ENCODE data around the gene EIF2D. TPM values are rescaled to one million over a fixed set of nuclear protein-coding genes. Genes with fewer than 3 reads are reported as not detected.
"Not testable (repeated sequence)": the region's sequence is repeated elsewhere in the genome, so short reads cannot be mapped to it uniquely, and the experiment has no call there.

The EIF2D gene
- total RNA-seq, 1 experiment from 2014 or later: 72.1 TPM

DNA sequence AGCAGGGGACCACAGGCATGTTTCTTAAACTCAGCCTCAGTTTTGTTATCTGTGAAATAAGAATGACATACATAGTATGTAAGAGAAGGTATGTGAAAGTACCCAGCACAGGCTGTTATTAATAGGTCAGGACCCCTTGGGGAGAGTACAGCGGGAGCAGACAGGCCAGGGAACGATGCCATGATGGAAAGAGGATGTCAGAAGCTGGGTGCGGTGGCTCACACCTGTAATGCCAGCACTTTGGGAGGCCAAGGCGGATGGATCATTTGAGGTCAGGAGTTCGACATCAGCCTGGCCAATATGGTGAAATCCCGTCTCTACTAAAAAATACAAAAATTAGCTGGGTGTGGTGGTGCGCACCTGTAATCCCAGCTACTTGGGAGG lies 31.2 kb downstream of the EIF2D start:
- not testable (repeated sequence) for H3K27me3 ChIP-seq, H3K4me3 ChIP-seq, H3K9me3 ChIP-seq, DNase-seq, H3K36me3 ChIP-seq

DNA sequence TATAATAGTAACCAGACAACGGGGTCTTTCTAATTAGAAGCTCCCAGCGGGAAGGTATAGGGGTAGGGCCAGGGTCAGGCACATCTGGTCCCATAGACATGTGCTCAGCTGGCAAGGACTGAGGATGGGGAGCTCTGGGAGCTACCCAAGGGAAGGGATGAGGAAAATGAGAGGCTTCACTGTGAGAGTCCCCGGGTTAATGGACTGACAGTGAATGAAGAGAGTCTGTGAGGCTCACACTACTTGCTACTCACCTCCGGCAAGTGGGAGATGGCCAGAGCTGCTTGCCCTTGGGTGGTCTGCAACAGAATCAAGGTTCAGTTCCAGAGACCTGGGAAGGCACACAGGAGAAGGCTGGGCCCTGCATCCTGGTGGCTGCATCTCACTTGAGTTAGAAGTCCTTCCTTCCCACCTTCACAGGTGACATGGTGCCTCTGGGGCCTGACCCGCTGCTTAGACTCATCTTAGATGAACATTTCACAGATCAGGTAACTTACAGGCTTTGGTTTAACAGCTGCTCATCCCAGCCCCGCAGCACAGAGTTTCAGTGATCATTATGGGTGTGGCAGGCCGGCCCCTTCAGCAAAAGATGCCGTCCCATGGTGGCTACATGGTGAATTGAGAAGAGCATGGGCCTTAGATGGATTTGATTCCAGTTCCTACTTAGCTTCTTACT lies 31.7 kb downstream of the EIF2D start:
- H3K27me3 ChIP-seq: no peaks in the 10 kb centered on the region
- no peak for DNase-seq
- no peaks in the 10 kb centered on the region for H3K36me3 ChIP-seq
- H3K4me3 ChIP-seq: no peak overlapping the region
- no peaks in the 10 kb centered on the region for H3K9me3 ChIP-seq

DNA sequence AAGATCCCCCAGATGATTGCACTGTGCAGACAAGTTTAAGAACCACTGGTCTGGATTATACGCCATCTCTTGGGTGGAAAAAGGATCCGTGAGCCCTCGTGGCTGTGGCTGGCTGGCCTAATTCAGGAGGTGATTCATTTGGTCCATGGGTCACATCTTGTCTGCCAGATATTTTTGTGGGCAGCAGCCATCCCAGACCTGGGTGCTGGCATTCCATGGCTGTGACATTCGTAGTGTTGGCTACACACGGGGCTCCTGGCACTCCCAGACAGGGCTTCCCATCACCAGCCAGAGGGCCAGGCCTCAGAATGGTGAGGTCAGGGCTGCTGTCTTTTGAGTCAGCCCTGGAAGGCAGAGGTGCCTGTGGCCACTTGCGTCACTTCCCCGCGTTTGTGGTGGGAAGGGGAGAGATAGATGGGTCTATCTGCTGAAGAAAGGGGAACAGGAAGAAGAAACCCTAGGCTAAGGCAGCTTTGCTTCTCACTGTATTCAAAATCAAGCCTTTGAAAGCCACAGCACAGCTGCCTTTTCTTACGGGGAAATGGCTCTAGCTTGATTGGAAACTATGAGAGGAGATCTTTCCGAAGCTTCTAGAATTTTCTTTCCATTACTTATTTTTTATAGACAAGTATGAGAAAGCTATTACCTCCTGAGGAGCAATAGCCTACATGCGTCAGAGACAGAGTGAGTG lies 32.4 kb downstream of the EIF2D start:
- H3K27me3 ChIP-seq: no peaks in the 10 kb centered on the region
- H3K36me3 ChIP-seq: no peaks in the 10 kb centered on the region
- H3K9me3 ChIP-seq: no peaks in the 10 kb centered on the region
- no peak overlapping the region for H3K4me3 ChIP-seq
- DNase-seq: peak; percentile 91

DNA sequence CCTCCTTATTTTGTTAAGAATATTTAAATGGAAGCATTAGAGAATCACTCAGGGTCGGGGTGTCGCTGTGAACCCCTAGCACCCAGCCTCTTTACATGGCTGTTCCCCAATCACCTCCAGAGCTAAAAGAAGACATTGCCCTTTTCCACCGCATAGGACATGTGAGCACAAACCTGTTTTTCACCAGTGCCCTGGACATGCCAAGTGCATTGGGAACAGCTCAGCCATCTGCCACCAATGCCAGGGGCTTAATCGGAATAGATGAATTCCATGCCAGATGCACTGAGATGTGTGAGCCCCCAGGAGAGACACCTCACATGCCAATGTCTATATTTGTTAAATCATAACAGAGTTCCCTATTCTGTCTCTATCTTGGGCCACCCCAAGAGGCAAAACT lies 33.3 kb downstream of the EIF2D start:
- H3K9me3 ChIP-seq: no peaks in the 10 kb centered on the region
- no peak overlapping the region for H3K4me3 ChIP-seq
- H3K27me3 ChIP-seq: no peaks in the 10 kb centered on the region
- DNase-seq: no peak
- H3K36me3 ChIP-seq: no peaks in the 10 kb centered on the region

DNA sequence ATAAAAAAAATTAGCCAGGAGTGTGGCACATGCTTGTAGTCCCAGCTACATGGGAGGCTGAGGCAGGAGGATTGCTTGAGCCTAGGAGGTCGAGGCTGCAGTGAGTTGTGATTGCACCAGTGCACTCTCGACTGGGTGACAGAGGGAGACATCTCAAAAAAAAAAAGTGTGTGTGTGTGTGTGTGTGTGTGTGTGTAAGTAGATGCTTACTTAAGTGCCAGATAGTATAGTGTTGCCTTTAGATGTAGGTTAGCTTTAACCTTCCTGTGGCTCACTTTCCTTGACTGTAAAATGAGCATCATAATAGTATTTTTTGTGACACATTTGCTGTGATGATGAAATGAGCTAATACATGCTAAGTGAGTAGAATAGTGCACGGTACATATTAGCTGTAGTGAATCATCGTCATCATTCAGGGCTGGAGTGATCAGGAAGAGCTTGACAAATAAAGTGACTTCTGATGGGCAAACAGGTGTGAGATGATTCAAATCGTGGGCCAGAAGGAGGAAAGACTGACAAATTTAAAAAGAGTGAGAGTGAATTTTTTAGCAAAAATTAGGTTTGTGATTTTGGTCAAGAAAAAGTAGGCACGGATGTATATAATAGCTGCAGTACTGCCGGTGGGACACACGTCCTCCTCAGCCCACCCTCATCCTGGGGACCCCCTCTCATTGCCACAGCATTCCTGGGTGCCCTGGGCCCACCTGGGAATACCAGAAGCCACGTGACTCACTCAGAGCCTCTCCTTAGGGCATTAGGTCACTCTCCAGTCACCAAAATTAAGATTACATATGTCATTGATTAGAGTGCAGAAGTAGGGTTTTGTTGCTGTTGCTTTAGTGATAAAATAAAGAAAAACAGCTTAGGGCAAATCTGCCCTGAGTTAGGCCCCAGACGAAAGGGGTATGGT lies 33.9 kb downstream of the EIF2D start:
- Histone ChIP-seq H3K4me3 (no peak overlapping the region), H3K9me3 (no peaks in the 10 kb centered on the region), H3K27me3 (no peaks in the 10 kb centered on the region), H3K36me3 (no peaks in the 10 kb centered on the region)
- DNase-seq: no peak

DNA sequence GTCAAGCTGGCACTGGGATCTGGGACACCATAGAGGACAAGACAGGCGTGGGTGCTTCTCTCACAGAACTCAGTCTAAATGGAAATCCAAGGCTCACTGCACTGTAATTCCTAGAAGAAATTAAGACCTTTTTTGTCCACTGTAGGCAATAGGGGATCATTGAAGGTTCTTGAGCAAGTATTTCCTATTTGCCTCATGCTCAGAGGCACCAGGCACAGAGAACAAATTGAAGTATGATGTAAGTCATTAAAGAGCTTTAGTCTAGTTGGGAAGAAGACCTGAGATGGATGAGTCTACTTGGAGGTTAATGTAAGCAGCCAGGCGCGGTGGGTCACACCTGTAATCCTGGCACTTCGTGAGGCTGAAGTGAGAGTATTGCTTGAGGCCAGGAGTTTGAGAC lies 34.6 kb downstream of the EIF2D start:
- Histone ChIP-seq H3K4me3 (no peak overlapping the region), H3K27me3 (no peaks in the 10 kb centered on the region), H3K36me3 (no peaks in the 10 kb centered on the region), H3K9me3 (no peaks in the 10 kb centered on the region)
- no peak for DNase-seq

DNA sequence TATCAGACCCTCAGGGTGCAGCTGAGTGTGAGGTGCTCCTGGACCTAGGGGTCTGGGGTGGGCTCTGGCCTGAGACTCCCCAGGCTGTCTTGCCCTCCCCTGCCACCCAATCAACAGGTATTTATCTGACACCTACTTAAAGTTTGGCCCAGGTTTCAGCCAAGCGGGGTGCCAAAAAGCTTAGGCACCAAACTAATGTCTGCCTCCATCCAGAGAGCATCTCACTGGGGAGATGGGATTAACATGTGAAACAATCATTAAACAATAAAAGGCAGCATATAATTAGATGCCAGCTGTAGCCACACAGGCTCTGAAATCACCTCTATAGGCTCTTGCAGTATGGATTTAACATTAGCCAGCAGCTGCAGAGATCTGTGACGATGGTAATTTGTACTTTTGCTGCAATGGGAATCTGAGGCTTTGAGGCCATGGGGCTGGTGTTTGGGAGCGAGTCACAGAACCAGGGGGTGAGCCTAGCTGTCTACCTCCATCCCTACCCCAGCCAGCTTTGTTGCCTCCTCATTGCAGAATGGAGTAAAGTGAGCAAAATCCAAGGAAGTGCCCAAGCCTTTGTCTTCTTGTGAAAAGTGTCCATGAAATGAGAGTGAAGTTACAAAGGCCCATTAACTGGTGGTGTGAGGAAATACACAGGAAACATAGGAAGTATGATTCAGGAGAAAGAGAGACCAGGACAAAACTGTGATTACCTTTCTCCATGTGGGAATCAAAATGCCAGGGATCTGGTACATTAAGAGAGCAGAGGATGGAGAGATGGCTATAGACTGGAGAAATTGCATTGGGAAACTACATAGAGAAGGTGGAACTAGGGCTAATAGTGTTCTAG lies 36.1 kb downstream of the EIF2D start:
- Histone ChIP-seq H3K4me3 (no peak overlapping the region), H3K9me3 (no peaks in the 10 kb centered on the region), H3K36me3 (no peaks in the 10 kb centered on the region), H3K27me3 (no peaks in the 10 kb centered on the region)
- DNase-seq: no peak

DNA sequence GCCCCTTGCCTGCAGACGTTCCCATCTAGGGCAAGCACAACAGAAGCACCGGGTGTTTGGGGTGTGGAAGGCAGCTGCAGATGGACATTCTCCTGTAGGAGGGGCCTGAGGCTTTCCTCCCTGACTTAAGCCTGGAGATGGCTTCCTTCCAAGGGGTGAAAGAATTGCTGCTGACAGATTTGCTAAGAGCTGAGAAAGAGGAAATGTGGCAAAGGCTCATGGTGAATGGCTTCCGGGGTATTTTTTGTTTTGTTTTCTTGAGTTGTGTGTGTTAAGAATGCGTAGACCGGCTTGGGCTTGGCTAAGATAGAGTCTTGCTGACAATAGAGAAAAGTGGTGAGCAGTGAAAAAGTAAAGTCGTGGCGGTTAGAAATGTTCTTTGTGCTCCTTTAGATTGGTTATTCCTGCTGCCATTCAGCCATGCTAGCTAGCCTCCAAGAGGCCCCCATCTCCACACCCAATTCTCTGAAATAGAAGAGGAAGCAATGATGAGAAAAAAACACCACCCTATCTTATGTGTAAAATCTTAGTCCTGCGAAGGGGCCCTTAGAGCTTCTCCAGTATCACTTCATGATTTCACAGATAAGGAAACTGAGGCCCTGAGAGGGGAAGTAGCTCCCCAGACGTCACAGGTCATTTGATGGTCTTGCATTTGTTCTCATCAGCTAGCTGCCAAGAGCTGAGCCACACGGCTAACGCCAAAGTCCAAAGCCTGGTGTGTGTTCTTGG lies 36.9 kb downstream of the EIF2D start:
- Histone ChIP-seq H3K9me3 (no peaks in the 10 kb centered on the region), H3K4me3 (no peak overlapping the region), H3K27me3 (no peaks in the 10 kb centered on the region), H3K36me3 (no peaks in the 10 kb centered on the region)
- peak; percentile 62 for DNase-seq

DNA sequence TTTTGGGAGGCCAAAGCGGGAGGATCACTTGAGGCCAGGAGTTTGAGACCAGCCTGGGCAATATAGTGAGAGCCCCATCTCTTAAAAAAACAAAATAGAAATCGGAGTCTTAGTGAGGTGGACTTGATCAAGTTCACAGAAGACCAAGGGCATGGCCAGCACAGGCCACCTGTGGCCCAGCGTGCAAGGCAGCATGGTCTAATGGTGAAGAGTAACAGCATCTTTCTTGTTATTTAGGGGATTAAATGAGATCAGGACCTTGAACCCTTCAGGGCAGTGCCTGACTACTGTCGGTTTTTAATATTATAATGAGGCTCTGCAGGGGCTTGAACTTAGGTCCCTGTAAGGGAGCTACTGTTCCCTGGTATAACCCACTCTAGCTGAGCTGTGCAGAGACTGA lies 38.5 kb downstream of the EIF2D start:
- Histone ChIP-seq H3K9me3 (no peaks in the 10 kb centered on the region), H3K36me3 (no peaks in the 10 kb centered on the region), H3K4me3 (no peak overlapping the region), H3K27me3 (no peaks in the 10 kb centered on the region)
- DNase-seq: no peak

DNA sequence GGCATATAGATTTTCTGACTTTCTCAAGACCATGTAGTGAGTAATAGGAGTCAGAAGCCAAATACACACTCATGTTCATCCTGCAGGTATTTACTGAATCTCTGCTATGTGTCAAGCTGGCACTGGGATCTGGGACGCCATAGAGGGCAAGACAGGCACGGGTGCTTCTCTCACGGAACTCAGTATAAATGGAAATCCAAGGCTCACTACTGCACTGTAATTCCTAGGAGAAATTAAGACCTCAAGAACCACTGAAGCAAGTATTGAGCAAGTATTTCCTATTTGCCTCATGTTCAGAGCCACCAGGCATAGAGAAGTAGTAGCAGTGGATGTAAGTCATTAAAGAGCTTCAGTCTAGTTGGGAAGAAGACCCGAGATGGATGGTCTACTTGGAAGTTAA lies 38.9 kb downstream of the EIF2D start:
- Histone ChIP-seq H3K9me3 (no peaks in the 10 kb centered on the region), H3K4me3 (no peak overlapping the region), H3K36me3 (no peaks in the 10 kb centered on the region), H3K27me3 (no peaks in the 10 kb centered on the region)
- DNase-seq: no peak

DNA sequence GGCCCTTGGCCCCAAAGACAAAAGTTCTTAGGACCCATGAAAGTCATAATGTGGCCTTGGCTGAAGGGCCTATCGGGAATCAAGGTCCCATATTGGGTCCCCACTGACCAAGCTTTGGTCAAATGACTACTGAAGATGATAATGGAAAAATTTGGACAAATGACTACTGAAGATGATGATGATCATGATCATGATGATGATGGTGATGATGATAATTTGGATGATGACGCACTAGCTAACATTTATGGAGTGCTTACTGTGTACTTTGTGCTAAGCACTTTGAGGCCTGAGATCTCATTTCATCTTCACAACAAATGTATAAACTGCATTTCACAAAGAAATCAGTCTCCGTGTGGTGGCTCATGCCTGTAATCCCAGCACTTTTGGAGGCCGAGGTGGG lies 39.4 kb downstream of the EIF2D start:
- Histone ChIP-seq H3K36me3 (no peaks in the 10 kb centered on the region), H3K27me3 (no peaks in the 10 kb centered on the region), H3K9me3 (no peaks in the 10 kb centered on the region), H3K4me3 (no peak overlapping the region)
- no peak for DNase-seq

DNA sequence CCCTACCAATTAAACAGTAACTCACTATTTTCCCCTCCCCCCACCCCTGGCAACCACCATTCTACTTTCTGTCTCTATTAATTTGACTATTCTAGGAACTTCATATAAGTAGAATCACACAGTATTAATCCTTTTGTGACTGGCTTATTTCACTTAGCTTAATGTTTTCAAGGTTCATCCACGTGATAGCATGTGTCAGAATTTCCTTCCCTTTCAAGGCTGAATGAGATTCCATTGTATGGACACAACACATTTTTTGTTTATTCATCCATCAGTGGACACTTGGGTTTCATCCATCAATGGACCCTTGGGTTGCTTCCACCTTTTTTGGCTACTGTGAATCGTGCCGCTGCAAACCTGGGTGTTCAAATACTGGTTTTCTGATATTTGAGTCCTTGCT lies 41.7 kb downstream of the EIF2D start:
- Histone ChIP-seq H3K9me3 (no peaks in the 10 kb centered on the region), H3K36me3 (no peaks in the 10 kb centered on the region)
- DNase-seq: no peak

DNA sequence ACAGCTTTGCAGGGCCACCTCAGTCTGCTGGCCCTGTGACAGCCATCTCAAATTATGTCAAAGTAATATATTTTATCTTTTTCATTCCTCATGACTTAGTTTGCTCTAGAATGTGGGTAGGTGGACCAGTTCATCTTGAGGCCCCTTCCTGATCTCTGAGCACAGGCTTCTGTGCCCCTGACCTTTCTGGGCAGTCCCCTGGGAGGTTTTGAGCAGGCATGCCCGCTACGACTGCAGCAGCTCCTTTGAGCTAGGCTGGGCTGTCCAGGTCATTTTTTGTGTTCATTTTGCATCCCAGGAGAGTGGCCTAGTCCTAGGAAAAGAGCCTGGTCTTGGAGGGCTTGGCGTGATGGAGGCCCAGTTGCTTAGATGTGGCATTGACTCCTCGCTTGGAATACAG lies 42.7 kb downstream of the EIF2D start:
- Histone ChIP-seq H3K36me3 (no peaks in the 10 kb centered on the region), H3K4me3 (no peak overlapping the region), H3K9me3 (no peaks in the 10 kb centered on the region), H3K27me3 (no peaks in the 10 kb centered on the region)
- no peak for DNase-seq

More for the DNA sequence above, 41.7 kb downstream of the EIF2D start:
- no peaks in the 10 kb centered on the region for H3K27me3 ChIP-seq
- H3K4me3 ChIP-seq: no peak overlapping the region

DNA sequence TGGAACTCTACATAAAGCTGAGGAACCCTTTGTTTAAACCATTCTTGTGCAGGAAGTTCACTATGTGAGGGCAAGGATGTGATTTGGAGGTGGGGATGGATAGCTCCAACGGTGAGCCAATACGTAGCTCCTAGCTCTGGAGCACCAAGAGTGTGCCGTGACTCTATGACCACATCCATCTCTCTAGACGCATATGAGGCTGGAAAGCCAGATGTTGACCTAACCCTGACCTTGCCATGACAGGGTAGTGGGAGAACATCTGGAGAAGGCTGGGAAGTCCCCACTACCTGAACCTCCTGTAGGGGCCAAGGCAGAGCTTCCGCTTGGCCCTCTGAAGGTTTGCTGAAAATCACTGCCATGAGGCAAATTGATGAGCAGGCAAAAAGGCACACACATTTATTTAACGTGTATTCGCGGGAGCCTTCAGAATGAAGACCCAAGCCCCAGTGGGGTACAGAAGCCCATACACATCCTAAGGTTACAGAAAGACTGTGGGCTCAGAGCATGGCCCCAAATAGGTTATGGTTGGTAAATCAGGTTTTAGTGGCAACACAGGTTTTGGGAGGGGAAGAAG lies 43.4 kb downstream of the EIF2D start:
- H3K36me3 ChIP-seq: no peaks in the 10 kb centered on the region
- H3K4me3 ChIP-seq: no peak overlapping the region
- no peak for DNase-seq
- H3K27me3 ChIP-seq: no peaks in the 10 kb centered on the region
- H3K9me3 ChIP-seq: no peaks in the 10 kb centered on the region

DNA sequence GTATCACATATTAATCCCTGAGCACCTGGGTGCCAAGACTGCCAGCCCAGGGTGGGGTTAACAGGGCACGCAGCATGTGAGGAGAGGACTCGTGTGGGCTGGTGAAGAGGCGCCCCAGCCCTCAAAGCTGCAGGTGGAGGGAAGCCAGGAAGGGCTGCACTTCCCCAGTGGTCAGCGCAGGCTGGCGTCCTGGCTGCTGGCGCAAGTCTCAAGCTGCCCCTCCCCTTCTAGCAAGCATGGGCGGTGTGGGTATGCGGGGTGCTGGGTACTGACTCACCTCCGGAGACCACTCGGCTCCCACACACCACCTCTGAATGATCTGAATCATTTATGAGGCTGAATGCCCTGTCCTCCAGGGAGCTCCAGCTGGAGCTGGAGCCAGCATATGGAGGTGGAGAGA lies 44.0 kb downstream of the EIF2D start:
- DNase-seq: peak; percentile 42
- no peak overlapping the region for H3K4me3 ChIP-seq
- H3K9me3 ChIP-seq: no peaks in the 10 kb centered on the region
- H3K36me3 ChIP-seq: no peaks in the 10 kb centered on the region
- H3K27me3 ChIP-seq: no peaks in the 10 kb centered on the region

DNA sequence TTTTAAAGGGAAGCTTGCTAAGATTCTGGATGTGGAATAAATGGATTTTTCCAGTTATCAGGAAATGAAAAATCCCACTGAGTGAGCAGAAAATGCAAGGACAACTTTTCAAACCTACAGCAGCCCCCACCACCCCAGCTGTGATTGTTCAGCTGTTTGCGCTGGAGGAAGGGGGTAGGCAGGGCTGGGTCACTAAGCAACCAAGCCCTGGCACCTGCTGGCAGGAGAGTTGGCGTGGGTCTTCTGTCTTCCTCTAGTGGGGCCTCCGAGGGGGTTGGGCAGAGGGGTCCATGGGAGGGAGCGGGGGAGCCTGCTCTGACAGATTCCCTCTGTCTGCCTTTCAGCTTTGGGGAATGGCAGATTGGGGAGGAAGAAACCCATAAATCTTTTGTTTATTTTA lies 45.3 kb downstream of the EIF2D start:
- no peaks in the 10 kb centered on the region for H3K9me3 ChIP-seq
- no peaks in the 10 kb centered on the region for H3K36me3 ChIP-seq
- H3K4me3 ChIP-seq: no peak overlapping the region
- H3K27me3 ChIP-seq: no peaks in the 10 kb centered on the region
- DNase-seq: no peak
